DND-41 (cell line): Measurements from ENCODE around the gene OR2D3.

Source experiments
- ATAC-seq: fragments of 200-7000 bp; cut with Tn5 transposase; 3 replicates; pipeline ENCODE4 v1.9.1; 2021; ENCODE audit warnings: low read depth; ENCODE audit not compliant: insufficient read depth
- DNase-seq: peaks from one replicate; pipeline ENCODE4 v3.0.0-alpha.2; 2020
- H2AFZ ChIP-seq: 2 replicates; pipeline ENCODE4 v1.6.0; 2012; ENCODE audit warnings: low read depth, low read length
- H3K27ac ChIP-seq: 2 replicates; pipeline ENCODE4 v1.5.1; 2012; ENCODE audit warnings: low read length, inconsistent platforms
- H3K27me3 ChIP-seq: fragments of 200-600 bp; sonication (generic); 2 replicates; pipeline ENCODE4 v1.6.0; 2012; ENCODE audit warnings: low read length, mild to moderate bottlenecking, inconsistent platforms; ENCODE audit not compliant: insufficient read depth, poor library complexity
- H3K36me3 ChIP-seq: 2 replicates; pipeline ENCODE4 v1.5.1; 2012; ENCODE audit warnings: low read length, inconsistent platforms; ENCODE audit not compliant: insufficient read depth
- H3K4me1 ChIP-seq: 2 replicates; pipeline ENCODE4 v1.5.1; 2012; ENCODE audit warnings: mild to moderate bottlenecking, low read length; ENCODE audit not compliant: insufficient read depth
- H3K4me2 ChIP-seq: 2 replicates; pipeline ENCODE4 v1.6.0; 2012; ENCODE audit warnings: mild to moderate bottlenecking, moderate library complexity, low read length, inconsistent platforms; ENCODE audit not compliant: insufficient read depth
- H3K4me3 ChIP-seq, 2 experiments: fragments of 200-600 bp in 1 of 2; shearing (Covaris generic) in 1 of 2; 2 replicates each; pipeline ENCODE4 v1.5.1; 2012 to 2016; ENCODE audit warnings: inconsistent platforms in 2 of 2, low read length in 2 of 2, mild to moderate bottlenecking in 2 of 2, low read depth in 1 of 2, moderate library complexity in 1 of 2
- H3K79me2 ChIP-seq: 2 replicates; pipeline ENCODE4 v1.6.0; 2012; ENCODE audit warnings: low read length, inconsistent platforms; ENCODE audit not compliant: insufficient read depth
- H3K9ac ChIP-seq: 2 replicates; pipeline ENCODE4 v1.6.0; 2012; ENCODE audit warnings: low read depth, mild to moderate bottlenecking, inconsistent platforms, low read length, moderate library complexity
- H3K9me3 ChIP-seq: 2 replicates; pipeline ENCODE4 v1.5.1; 2012; ENCODE audit warnings: low read length, moderate library complexity, mild to moderate bottlenecking, inconsistent platforms; ENCODE audit not compliant: insufficient read depth, severe bottlenecking
- H4K20me1 ChIP-seq: 2 replicates; pipeline ENCODE4 v1.6.0; 2012; ENCODE audit warnings: low read length; ENCODE audit not compliant: insufficient read depth
- EZH2 ChIP-seq: IDR thresholded peaks from 3 replicates; pipeline ENCODE4 v1.6.1; 2012; ENCODE audit warnings: borderline replicate concordance, low read depth, mild to moderate bottlenecking, moderate library complexity, low read length, inconsistent platforms; ENCODE audit not compliant: severe bottlenecking
- TF ChIP-seq, protein P1 (sequence below): IDR thresholded peaks from 2 replicates; pipeline ENCODE4 v1.5.1; 2012; ENCODE audit warnings: borderline replicate concordance, low read length, moderate library complexity, mild to moderate bottlenecking; ENCODE audit not compliant: poor library complexity, severe bottlenecking; ENCODE audit errors: extremely low read depth

Gene OR2D3

DNA sequence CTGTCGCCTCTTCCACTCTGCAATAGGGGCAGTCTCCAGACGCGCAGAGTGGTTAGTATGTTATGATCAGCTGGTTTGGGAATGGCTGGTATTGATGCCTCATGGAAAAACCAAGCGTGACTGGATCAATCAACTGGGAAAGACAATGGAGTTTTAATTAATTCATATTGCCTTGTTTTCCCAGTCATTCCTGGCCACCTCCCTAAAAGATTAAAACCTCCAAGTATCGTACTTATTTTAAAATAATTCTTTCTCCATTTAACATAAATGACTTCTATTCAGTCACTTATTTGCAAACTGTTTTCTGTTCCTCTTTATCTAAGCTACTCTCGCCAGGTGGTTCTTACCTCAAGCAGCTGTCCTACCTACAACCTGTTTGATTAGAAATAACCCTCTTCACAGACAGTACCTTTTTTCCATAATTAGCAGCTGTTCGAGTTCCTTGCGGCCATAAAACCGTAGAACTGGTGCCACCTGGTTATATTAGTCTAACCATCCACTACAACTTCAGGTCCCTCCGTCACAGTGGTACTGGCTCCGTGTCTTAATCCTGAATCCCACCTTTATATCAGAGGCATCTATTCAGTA is 6.3 kb downstream of the OR2D3 start:
- DNase-seq (peak; percentile 10), ATAC-seq (no peak)
- H4K20me1 ChIP-seq = no peaks in the 10 kb centered on the region
- no peaks in the 10 kb centered on the region for H3K36me3 ChIP-seq
- peak overlapping the region; percentile 86 for H2AFZ ChIP-seq
- no peaks in the 10 kb centered on the region for H3K9me3 ChIP-seq
- H3K27ac ChIP-seq = peak overlapping the region; percentile 92
- peak overlapping the region; percentile 69 for H3K9ac ChIP-seq
- H3K4me3 ChIP-seq = peak overlapping the region; percentile 28 to 83
- TF ChIP-seq EZH2 = no peak
- TF ChIP-seq, protein P1, sequence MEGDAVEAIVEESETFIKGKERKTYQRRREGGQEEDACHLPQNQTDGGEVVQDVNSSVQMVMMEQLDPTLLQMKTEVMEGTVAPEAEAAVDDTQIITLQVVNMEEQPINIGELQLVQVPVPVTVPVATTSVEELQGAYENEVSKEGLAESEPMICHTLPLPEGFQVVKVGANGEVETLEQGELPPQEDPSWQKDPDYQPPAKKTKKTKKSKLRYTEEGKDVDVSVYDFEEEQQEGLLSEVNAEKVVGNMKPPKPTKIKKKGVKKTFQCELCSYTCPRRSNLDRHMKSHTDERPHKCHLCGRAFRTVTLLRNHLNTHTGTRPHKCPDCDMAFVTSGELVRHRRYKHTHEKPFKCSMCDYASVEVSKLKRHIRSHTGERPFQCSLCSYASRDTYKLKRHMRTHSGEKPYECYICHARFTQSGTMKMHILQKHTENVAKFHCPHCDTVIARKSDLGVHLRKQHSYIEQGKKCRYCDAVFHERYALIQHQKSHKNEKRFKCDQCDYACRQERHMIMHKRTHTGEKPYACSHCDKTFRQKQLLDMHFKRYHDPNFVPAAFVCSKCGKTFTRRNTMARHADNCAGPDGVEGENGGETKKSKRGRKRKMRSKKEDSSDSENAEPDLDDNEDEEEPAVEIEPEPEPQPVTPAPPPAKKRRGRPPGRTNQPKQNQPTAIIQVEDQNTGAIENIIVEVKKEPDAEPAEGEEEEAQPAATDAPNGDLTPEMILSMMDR = no peak
- H3K79me2 ChIP-seq = peaks cover 18% of the 10 kb centered on the region
- H3K27me3 ChIP-seq = no peaks in the 10 kb centered on the region
- H3K4me2 ChIP-seq = peak overlapping the region; percentile 65
- H3K4me1 ChIP-seq = peaks cover 55% of the 10 kb centered on the region

DNA sequence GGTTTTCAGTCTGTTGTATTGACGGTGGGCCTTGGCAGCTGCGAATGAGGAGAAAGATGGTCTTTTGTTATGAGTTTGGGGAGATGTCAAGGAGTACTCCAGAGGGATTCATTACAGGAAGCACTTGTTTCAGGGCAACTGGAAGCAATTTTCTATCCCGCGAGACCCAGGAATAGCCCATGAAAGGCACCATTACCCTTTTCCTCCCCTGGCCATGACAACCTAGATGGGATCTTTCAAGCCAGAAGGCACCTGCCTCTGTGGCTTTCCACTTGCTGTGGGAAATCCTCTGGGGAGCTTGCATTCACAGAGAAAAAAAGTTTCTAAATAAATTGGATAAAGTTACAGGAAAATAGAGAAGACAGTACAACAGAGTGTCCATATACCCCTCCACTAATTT is 8.1 kb downstream of the OR2D3 start:
- H3K4me1 ChIP-seq = peaks cover 70% of the 10 kb centered on the region
- no peaks in the 10 kb centered on the region for H4K20me1 ChIP-seq
- H3K36me3 ChIP-seq = peaks cover 6% of the 10 kb centered on the region; the same call in 1 of the 2 replicates
- TF ChIP-seq, protein P1 = no peak
- no peak for TF ChIP-seq EZH2
- DNase-seq = no peak
- ATAC-seq = no peak
- H2AFZ ChIP-seq = no peak overlapping the region
- H3K79me2 ChIP-seq = peaks cover 21% of the 10 kb centered on the region
- no peak overlapping the region for H3K9ac ChIP-seq
- H3K27me3 ChIP-seq = no peaks in the 10 kb centered on the region
- peak overlapping the region in 1 of 2 experiments; percentile 20; a peak in 1 of 4 replicates for H3K4me3 ChIP-seq
- no peaks in the 10 kb centered on the region for H3K9me3 ChIP-seq
- H3K27ac ChIP-seq = no peak overlapping the region
- peak overlapping the region; percentile 65 for H3K4me2 ChIP-seq

DNA sequence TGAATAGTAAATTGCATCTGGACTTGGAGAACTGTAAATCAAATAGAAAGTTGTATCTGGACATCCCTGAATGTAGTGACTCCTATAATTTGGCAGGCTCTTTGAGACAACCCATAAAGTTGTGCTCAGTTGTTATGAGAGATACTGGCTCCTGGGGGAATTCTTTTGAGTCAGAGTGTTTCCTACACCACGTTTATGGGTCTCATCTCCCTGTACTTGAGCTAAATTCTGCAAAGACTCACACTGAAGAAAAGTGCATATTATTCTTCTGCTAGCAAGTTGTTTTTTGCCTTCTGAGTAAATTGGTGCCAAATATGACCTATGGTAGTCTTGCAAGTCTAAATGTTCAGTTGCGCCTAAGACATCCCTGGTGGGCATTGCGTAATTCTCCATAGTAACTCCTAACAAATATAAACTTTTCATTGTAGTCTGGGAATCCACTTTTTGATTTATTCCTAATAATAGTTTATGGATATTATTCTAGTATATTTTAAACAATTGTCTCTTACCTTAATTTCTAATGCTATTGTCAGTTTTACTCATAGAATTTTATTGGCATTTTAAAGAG is 10.4 kb downstream of the OR2D3 start:
- peak overlapping the region; percentile 73; the same call in 1 of the 2 replicates for H3K27ac ChIP-seq
- no peak for ATAC-seq
- H3K27me3 ChIP-seq = no peaks in the 10 kb centered on the region
- peaks cover 22% of the 10 kb centered on the region for H3K79me2 ChIP-seq
- H3K4me2 ChIP-seq = no peak overlapping the region
- no peak overlapping the region for H3K4me3 ChIP-seq
- H3K4me1 ChIP-seq = peaks cover 62% of the 10 kb centered on the region
- DNase-seq = no peak
- peaks cover 10% of the 10 kb centered on the region; the same call in 1 of the 2 replicates for H3K36me3 ChIP-seq
- TF ChIP-seq EZH2 = no peak
- TF ChIP-seq, protein P1 = no peak
- no peak overlapping the region for H2AFZ ChIP-seq
- no peak overlapping the region for H3K9ac ChIP-seq
- H4K20me1 ChIP-seq = no peaks in the 10 kb centered on the region
- H3K9me3 ChIP-seq = no peaks in the 10 kb centered on the region
